Measurements from ENCODE around the gene TDRD9. TPM values are rescaled to one million over a fixed set of nuclear protein-coding genes. Genes with fewer than 3 reads are reported as not detected.
A peak's percentile ranks its signal among the peaks of the same experiment; 100 is the strongest.
"Not testable (repeated sequence)": the region's sequence is repeated elsewhere in the genome, so short reads cannot be mapped to it uniquely, and the experiment has no call there.

The TDRD9 gene
- total RNA-seq, 1 donor = 0.45 TPM

GRCh38 chr14:103980623-103981238 is 52.5 kb downstream of the TDRD9 start:
- not testable (repeated sequence) for H3K4me3 ChIP-seq (ENCODE audit: low read depth, low read length)
- TF ChIP-seq, protein P1, sequence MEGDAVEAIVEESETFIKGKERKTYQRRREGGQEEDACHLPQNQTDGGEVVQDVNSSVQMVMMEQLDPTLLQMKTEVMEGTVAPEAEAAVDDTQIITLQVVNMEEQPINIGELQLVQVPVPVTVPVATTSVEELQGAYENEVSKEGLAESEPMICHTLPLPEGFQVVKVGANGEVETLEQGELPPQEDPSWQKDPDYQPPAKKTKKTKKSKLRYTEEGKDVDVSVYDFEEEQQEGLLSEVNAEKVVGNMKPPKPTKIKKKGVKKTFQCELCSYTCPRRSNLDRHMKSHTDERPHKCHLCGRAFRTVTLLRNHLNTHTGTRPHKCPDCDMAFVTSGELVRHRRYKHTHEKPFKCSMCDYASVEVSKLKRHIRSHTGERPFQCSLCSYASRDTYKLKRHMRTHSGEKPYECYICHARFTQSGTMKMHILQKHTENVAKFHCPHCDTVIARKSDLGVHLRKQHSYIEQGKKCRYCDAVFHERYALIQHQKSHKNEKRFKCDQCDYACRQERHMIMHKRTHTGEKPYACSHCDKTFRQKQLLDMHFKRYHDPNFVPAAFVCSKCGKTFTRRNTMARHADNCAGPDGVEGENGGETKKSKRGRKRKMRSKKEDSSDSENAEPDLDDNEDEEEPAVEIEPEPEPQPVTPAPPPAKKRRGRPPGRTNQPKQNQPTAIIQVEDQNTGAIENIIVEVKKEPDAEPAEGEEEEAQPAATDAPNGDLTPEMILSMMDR (IDR thresholded peaks at IDR 0.05; ENCODE audit: insufficient read depth, low read length) = peak; percentile 42
- peak; percentile 44 for DNase-seq (ENCODE audit: low read depth)

DNA sequence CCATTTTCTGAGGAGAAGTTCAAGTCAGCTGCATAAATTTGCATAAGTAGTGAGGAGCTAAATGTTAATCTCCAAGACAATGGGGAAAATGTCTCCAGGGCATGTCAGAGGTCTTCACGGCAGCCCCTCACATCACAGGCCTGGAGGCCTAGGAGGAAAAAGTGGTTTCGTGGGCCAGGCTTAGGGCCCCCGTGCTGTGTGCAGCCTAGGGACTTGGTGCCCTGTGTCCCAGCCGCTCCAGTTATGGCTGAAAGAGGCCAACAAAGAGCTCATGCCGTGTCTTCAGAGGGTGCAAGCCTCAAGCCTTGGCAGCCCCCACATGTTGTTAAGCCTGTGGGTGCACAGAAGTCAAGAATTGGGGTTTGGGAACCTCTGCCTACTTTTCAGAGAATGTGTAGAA is 55.9 kb downstream of the TDRD9 start:
- no peak for DNase-seq (ENCODE audit: low read depth)
- TF ChIP-seq, protein P1 (IDR thresholded peaks at IDR 0.05; ENCODE audit: insufficient read depth, low read length) = no peak
- no peak overlapping the region for H3K4me3 ChIP-seq (ENCODE audit: low read depth, low read length)

DNA sequence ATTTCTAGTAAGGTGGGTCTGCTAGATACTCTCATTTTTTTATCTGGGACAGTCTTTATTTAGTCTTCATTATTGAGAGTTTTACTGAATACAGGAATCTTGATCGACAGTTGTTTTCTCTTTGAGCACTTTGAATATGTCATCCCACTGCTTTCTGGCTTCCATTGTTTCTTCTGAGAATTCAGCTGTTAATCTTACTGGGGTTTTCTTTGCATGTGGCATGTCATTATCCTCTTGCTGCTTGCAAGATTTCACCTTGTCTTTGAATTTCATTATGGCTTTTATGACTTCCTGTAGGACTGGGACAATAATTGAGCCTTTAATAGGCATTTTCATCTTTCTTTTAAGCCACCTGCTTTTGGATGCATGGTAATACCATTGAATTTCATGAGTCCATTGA is 60.8 kb downstream of the TDRD9 start:
- no peak for DNase-seq (ENCODE audit: low read depth)
- TF ChIP-seq, protein P1 (IDR thresholded peaks at IDR 0.05; ENCODE audit: insufficient read depth, low read length) = no peak
- no peak overlapping the region for H3K4me3 ChIP-seq (ENCODE audit: low read depth, low read length)

- DNase-seq (ENCODE audit: low read depth) = no peak
- no peak overlapping the region for H3K4me3 ChIP-seq (ENCODE audit: low read depth, low read length)
- TF ChIP-seq, protein P1 (IDR thresholded peaks at IDR 0.05; ENCODE audit: insufficient read depth, low read length) = no peak
These were observed 61.7 kb downstream of the TDRD9 start for GRCh38 chr14:103989964-103990363.

- H3K4me3 ChIP-seq (ENCODE audit: low read depth, low read length) = no peak overlapping the region
- no peak for DNase-seq (ENCODE audit: low read depth)
- TF ChIP-seq, protein P1 (IDR thresholded peaks at IDR 0.05; ENCODE audit: insufficient read depth, low read length) = no peak
These were observed 66.4 kb downstream of the TDRD9 start for GRCh38 chr14:103994535-103995184.

GRCh38 chr14:103995876-103996275 is 67.6 kb downstream of the TDRD9 start:
- H3K4me3 ChIP-seq (ENCODE audit: low read depth, low read length) = no peak overlapping the region
- no peak for DNase-seq (ENCODE audit: low read depth)
- TF ChIP-seq, protein P1 (IDR thresholded peaks at IDR 0.05; ENCODE audit: insufficient read depth, low read length) = no peak

Data from fibroblast of the aortic adventitia (primary cell).